ENCODE results near the gene PATL1.
"Not testable (repeated sequence)": the region's sequence is repeated elsewhere in the genome, so short reads cannot be mapped to it uniquely, and the experiment has no call there.

The PATL1 gene

DNA sequence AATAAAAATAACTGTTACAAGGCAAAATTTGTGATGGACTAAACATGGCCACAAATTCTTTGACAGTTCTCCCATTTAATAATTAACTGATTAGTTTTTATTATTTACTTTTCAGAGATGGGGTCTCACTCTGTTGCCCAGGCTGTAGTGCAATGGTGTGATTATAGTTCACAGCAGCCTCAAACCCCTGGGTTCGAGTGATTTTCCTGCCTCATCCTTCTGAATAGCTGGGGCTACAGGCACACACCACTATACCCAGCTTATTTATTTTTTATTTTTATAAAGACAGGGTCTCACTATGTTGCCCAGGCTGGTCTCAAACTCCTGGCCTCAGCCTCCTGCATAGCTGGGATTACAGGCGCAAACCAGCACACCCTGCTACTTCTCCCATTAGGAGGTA, 4.5 kb upstream of the PATL1 start:
- no peak for DNase-seq (ENCODE audit: low spot score)

DNA sequence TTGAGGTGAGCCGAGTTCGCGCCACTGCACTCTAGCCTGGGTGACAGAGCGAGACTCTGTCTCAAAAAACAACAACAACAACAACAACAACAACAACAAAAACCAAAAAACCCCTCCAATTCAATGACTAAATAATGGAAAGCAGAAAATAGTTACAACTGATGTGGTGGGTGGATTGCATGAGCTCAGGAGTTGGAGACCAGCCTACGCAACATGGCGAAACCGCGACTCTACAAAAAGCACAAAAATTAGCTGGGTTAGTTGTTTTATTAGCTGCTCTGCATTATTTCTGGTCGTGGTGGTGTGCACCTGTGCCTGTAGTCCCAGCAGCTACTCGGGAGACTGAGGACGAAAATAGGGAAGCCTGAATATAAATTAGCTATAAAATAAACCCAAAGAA, 2.6 kb upstream of the PATL1 start:
- DNase-seq (ENCODE audit: low spot score) = no peak

DNA sequence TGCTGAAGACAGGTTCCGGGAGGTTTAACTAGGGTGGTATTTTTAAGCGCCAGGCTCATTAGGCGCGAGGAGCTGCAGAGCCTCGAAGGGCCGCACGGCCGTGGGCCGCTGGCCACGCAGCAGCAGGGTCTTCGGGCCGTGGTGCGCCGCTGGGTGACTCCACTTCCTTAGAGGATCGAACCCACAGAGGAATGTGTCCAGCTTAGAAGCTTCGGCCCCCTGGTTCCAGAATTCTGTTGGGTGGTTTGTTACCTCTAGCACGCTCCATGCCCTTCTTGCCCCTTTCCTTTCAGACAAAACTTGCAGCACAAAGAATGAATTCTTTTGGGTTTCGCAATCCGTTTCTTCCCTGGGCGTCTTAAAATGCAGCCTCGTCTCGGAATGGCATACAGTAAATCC, 773 bp upstream of the PATL1 start:
- no peak for DNase-seq (ENCODE audit: low spot score)

DNA sequence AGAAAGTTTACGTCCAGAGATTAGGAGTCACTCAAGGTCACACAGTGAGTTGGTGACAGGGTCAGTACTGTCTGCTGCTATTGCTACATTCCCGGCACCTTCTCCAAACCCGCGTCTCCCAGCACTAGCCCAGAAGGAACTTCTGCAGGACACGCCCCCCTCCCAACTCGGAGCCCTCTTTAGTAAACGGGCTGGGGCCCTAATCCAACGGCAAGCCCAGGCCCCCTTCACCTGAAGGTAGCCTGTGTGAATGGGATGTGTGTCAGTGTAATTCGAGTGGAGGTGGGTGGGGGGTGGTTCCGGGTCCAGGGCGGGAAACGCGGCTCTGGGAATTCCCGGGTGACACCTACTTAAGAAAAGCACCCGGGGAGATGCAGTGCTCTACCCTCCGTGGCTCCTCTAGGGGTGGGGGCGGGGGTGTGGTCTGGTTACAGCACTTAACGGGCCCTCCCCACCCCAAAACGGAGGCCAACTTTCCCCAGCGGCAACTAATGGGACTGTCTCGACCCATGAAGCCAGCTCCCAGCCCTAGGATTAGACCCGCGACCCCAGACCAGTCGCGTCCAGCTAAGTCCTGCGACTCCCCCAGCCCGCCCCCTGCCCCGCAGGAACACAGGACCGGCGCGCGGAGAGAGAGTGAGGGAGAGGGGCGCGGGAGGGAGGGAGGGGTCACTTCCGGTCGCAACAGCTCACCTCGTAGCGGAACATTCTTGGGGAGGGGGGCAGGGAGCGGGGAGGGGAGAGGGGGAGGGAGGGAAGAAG, 468 bp downstream of the PATL1 start:
- peak; percentile 52 for DNase-seq (ENCODE audit: low spot score)

DNA sequence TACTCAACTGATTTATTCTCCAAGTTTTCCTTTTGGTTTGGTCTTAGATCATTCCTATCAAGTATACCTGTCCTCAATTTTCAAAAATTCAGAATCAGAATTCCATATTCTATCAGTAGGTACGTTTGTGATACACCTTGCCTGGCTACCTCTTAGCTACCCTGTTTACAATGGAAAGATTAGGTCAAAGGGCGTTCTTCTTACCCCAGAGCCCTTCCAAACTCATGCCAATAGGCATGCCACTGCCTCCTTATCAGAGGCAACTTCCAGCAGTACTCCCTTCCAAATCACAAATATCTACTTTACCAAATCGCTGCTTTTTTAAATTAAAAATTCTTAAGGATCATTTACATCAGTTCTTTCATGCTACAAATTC, 1.0 kb downstream of the PATL1 start:
- no peak for DNase-seq (ENCODE audit: low spot score)

DNA sequence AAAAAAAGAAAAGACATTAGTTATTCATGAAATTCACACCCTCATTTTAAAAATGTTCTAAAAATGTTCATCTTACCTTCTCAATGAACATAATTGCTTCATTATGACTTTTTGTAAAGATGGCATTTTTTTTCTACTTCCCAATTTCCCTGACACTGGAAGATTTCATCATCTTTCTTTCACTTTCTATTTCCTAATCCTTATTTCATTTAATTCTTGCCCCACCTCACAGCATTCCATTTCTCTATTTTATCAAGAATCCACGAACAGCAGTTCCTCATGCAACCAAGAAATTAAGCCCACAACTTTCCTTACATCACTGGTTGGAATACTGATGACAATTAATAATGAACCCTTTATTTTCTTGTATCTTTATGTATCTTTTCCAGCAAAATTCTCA, 1.9 kb downstream of the PATL1 start:
- DNase-seq (ENCODE audit: low spot score) = no peak

DNA sequence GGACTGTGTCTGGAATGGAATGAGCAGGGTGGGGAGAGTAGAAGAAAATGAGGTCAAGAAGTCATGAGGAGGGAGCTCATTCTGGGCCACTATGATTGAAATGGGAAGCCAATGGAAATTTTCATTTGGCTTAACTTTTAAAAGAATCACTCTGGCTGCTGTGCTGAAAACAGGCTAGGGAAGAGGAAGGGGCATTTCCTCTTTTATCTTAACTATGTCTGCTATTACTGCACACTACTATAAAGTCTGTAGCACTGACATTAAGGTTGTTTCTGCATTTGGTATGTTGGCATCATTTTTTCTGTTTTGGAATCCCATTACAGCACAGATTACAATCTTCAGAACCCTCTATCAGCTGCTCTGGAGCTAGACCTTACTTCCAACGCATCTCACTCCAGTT, 8.2 kb downstream of the PATL1 start:
- no peak for DNase-seq (ENCODE audit: low spot score)

DNA sequence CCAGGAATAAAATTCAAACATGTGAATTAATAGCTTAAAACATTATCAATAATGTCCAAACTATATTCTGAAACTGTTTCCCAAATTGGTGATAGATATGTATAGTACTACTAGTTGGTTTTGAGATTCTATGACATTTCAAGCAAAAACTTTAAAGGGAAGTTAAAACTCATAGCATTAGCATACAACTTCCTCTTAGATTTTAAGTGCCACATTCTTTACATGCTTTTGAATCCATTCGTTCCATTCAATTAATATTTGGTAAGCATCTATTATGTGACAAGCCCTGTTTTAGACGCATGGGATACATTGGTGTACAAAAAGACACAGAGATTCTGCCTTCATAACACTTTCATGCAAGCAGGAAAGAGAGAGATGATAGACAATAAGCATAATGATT, 8.9 kb downstream of the PATL1 start:
- no peak for DNase-seq (ENCODE audit: low spot score)

DNA sequence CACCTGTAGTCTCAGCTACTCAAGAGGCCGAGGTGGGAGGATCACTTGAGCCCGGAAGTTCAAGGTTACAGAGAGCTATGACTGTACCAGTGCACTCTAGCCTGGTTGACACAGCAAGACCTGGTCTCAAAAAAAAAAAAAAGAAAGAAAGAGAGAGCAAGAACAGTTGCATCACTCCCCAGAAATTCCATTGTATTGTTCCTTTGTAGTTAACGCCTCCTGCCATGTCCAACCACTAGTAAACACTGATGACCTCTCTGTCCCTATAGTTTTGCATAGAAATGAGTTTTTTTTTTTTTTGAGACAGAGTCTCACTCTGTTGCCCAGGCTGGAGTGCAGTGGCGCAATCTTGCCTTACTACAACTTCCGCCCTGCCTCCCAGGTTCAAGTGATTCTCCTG, 10.8 kb downstream of the PATL1 start:
- no peak for DNase-seq (ENCODE audit: low spot score)

DNA sequence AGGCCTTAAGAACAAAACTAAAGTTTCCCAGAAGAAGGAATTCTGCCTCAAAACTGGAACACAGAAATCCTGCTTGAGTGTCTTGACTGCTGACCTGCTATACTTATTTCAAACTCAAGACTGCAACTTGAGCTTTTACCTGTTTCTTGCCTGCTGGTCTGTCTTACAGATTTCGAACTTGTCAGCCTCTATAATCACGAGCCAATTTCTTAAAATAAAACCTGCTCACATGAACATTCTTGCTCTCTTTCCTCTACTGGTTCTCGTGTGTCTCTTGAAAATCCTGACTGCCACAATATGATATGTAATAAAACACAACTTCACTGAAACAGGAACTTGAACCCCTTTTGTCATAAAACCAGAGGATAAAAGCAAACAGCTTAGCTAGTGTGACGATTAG, 13.9 kb downstream of the PATL1 start:
- DNase-seq (ENCODE audit: low spot score) = no peak

DNA sequence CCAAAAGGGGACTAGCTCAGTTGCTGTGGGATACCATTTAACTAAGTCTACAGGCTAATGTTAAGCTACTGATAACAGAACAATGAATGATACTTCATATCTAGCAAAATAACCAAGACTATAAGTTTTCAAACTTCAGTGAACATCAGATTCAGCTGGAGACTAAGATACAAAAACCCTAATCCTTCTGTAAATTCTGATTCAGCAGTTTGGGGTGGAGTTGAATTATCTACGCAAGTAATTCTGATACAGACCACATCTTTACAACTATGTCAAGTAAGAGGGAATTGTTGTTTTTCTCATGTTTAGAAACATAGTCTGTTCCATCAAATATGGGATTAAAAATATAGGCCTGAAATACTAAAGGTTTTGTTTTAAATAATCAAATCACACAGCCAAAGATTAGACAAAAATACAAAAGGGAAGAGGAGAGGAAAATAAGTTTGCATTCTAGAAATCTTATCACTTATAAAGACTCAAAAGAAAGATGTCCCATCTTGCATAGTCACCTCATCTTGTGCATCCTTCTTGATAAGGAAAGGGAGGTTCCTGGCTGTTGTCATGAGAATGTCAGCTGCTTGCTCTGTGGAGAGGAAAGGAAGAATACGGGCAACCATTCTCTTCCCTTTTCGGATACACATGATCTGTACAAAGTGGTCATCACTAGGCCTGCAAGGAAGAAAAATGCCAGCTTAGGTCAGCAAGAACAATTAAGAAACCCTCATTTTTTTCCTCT, 21.4 kb downstream of the PATL1 start:
- DNase-seq (ENCODE audit: low spot score) = no peak

DNA sequence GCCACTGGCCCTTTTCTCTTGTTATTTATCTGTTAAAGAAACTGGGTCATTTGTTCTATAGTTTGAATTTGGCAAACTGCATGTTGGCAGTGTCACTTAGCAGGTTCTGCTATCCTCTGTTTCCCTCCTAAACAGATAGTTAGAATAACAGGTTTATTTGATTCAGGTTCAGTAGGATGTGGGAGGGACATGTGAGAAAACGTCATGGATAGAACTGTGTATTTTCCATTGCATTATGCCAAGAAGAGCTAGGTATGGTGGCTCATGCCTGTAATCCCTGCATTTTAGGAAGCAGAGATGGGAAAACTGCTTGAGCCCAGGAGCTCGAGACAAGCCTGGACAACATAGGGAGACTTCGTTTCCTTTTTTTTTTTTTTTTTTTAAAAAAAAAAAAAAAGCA, 24.3 kb downstream of the PATL1 start:
- DNase-seq (ENCODE audit: low spot score) = no peak

DNA sequence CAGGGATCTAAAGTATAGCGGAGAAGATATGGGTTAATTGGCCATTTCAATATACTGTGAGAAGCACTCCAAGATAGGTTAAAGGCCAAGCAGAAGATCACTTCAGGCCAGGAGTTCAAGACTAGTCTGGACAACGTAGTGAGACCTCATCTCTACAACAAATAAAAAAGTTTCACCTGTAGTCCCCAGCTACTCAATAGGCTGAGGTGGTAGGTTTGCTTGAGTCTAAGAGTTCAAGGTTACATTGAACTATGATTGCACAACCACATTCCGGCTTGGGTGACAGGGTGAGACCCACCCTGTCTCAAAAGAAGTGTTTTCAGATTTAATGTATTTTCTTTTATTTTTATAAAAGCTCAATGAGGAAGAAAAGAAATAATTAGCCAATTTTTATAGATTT, 25.4 kb downstream of the PATL1 start:
- no peak for DNase-seq (ENCODE audit: low spot score)

DNA sequence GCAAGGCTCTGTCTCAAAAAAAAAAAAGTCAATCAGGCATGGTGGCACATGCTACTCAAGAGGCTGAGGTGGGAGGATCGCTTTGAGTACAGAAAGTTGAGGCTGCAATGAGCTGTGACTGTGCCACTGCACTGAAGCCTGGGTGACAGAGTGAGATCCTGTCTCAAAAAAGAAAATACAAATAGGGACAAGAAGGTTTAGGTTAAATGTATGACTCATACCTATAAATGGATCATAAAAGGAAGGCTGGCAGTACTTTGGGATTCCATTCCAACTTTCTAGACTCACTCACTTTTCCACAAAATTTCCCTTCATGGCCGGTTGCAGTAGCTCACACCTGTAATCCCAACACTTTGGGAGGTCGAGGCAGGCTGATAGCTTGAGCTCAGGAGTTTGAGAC, 27.7 kb downstream of the PATL1 start:
- DNase-seq (ENCODE audit: low spot score) = no peak

DNA sequence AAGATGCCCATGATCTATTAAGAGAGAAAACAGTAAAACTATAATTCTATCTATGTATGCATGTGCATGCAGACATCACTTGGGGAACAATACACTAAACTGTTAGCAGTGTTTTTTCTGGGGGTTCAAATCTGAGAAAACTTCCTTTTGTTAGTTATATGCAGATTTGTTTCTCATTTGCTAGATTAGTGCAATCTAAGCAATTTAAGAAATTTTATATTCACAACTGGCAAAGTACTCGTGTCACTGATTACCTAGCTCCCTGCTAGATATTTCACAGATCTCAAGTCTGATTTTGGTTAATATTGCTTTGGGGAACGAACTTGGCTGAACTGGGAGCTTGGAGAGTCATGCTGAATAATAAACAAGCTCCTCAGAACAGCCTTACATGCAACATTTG, 38.3 kb downstream of the PATL1 start:
- DNase-seq (ENCODE audit: low spot score) = no peak

DNA sequence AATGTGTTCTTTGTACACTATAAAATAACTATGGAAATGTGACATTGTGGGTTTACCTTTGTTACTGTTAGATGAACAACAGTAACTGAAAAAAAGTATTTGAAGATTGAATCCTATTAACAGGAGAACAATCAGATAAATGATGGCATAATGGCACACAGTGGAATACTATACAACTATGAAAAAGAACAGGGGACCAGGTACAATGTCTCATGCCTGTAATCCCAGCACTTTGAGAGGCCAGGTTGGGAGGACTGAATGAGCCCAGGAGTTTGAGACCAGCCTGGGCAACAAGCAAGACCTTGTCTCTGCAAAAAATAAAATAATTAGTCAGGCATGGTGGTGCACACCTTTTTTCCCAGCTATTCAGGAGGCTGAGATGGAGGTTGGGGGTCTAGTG, 38.8 kb downstream of the PATL1 start:
- no peak for DNase-seq (ENCODE audit: low spot score)

DNA sequence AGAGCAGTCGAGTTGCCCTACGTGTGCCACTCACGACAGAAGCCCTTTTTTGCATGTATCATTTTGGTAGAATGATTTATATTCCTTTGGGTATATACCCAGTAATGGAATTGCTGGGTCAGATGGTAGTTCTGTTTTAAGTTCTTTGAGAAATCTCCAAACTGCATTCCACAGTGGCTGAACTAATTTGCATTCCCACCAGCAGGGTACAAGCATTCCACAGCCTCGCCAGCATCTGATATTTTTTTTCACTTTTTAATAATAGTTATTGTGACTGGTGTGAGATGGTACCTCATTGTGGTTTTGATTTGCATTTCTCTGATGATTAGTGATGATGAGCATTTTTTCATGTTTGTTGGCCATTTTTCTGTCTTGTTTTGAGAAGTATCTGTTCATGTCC, 41.9 kb downstream of the PATL1 start:
- DNase-seq (ENCODE audit: low spot score) = not testable (repeated sequence)

DNA sequence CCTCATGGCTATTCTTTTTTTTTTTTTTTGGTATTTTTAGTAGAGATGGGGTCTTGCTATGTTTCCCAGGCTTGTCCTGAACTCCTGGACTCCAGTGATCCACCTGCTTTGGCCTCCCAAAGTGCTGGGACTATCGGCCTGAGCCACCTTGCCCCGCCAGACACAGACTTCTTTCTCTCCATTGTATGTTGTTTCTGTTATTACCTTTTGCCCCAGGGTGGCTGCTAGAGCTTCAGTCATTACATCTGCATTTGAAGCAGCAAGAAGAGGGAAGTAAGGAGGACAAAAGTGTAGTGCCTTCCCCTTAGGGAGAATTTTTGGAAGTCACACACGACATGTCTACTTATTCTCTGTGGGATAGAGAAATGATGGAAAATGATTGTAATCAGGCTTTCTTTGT, 43.1 kb downstream of the PATL1 start:
- DNase-seq (ENCODE audit: low spot score) = no peak

DNA sequence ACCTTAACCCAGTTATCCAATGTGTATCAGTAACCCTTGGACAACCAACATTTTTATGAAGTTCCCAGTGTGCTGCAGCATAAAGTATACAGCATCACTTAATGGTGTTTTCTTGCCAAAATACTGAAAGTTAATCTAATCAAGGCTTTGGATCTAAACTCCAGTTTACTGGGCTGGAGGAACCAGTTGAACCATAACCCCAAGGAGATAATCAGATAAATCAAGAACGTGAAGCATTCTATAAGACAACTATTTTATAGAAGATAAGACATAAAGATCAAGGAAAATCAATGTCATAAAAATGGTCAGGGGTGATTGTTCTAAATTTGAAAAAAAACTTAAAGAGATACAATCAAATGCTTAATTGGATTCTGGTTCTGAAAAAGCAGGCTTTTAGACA, 51.0 kb downstream of the PATL1 start:
- no peak for DNase-seq (ENCODE audit: low spot score)

DNA sequence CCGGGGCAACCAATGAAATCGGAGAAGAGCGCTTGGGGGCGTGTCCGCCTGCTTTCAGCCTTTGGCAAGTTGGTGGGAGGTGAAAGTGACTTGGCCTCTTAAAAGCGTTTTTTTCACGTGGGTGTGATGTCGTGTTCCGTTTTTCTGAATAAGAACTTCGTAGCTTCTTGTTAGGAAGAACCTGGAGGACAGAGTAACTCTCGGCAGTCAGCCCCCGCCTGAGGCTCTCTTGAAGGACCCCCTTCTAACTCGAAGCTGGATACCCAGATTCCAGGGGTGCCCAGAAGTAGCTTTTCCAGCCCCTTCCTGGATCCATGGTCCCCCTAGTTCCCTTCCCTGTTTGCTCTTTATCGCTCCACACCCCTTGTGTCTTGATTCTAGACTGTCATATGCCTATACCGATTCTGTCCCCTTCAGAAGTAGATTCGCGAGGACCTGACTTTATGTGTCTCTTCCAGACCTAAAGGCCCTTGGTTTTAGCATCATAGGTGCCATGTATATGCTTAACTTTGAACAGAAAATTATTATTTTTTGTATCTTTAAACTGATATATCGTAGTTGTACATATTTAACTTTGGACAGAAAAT, 52.3 kb downstream of the PATL1 start:
- DNase-seq (ENCODE audit: low spot score) = no peak

DNA sequence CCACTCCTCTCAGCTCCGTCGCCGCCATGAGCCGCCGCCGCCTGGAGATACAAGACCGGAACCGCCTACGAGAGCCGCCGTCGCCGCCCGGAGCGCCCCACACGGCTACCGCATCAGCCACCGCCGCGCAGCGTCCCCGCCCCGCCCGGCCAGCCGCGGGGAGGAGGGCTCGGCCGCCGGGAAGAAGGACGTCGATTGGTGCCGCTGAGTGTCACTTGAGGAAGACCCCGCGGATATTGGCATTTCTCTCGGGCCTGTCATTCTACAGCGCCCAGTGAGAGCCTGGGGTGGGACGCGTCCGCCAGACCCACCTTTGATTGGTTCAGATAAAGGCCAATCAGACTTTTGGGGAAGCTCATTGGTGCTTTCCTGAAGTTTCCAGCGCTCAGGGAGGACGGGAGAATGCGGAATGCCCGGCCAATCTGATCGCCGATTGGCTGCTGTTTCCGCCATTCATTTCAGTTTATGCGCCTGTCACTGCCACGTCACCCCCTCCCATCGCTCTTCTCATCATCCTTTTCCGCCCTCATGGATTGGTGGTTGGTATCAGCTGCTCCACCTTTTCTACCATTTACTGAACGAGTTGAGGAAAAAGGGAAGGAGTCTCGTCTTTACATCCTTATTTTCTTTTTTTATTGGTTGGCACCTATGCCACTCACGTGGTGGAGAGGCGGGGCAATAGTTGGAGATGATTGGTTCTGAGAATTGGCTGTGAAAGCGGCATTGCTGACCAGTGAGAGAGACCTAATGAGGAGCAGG, 53.0 kb downstream of the PATL1 start, which contains the start of gene OSBP:
Gene OSBP (minus strand): TSS at position 138 of the 759 bp plus-strand sequence. CDS start 110 bp downstream, at position 28.
- DNase-seq (ENCODE audit: low spot score) = peak; percentile 99

DNA sequence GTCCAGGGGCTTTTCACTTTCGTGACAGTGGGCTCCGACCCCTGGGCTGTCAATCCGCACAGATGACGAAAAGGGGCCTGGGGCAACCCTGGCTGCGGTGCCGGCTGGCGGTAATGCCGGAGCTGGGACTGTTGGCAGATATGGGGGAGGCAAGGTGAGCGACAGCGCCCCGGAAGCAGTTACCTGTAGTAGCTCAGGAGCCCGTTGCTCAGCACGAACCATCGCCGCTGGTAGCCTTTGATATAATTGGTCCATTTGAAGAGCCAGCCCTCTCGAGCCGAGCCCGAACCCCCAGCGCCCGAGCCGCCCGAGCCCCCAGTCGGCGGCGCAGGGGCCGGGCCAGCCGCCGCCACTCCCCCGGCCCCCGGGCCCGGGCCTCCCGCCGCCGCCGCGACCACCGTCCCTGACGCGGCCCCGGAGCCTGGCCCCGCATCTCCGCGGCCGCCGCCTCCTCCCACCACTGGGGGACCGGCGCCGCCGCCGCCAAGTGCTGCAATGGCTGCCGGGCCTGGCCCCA, 53.7 kb downstream of the PATL1 start:
- peak; percentile 65 for DNase-seq (ENCODE audit: low spot score)

Data from CD4-positive, alpha-beta T cell treated with Interleukin-15 for 4 hours (primary cell).